Astrocyte (in vitro differentiated cells and primary cell): ENCODE results near the gene CD300LF. TPM values are rescaled to one million over a fixed set of nuclear protein-coding genes. Genes with fewer than 3 reads are reported as not detected.
A peak's percentile ranks its signal among the peaks of the same experiment; 100 is the strongest.

ENCODE experiments used
- DNase-seq: peaks from one replicate; pipeline ENCODE4 v3.0.0-alpha.2; 2010; ENCODE audit warnings: low read depth
- FAIRE-seq: peaks from 2 replicates; lab custom pipeline; 2011; peaks lifted over from hg19 to GRCh38; lab: Jason Lieb, UNC
- H2AFZ ChIP-seq: 2 replicates; pipeline ENCODE4 v1.6.0; 2012; ENCODE audit warnings: low read depth, low read length, inconsistent platforms
- H3K27ac ChIP-seq: 2 replicates; pipeline ENCODE4 v1.5.1; 2011; ENCODE audit warnings: low read depth, low read length, inconsistent platforms
- H3K27me3 ChIP-seq: 2 replicates; pipeline ENCODE4 v1.6.0; 2011; ENCODE audit warnings: low read length, inconsistent platforms; ENCODE audit not compliant: insufficient read depth
- H3K36me3 ChIP-seq: 2 replicates; pipeline ENCODE4 v1.5.1; 2011; ENCODE audit warnings: low read length, inconsistent platforms; ENCODE audit not compliant: insufficient read depth
- H3K4me1 ChIP-seq: 2 replicates; pipeline ENCODE4 v1.5.1; 2011; ENCODE audit warnings: low read length, inconsistent platforms; ENCODE audit not compliant: insufficient read depth
- H3K4me2 ChIP-seq: 2 replicates; pipeline ENCODE4 v1.6.0; 2012; ENCODE audit warnings: low read length, inconsistent platforms
- H3K4me3 ChIP-seq: 2 replicates; pipeline ENCODE4 v1.5.1; 2011; ENCODE audit warnings: low read depth, mild to moderate bottlenecking, low read length, inconsistent platforms; ENCODE audit not compliant: insufficient read depth
- H3K79me2 ChIP-seq: 2 replicates; pipeline ENCODE4 v1.6.0; 2012; ENCODE audit warnings: mild to moderate bottlenecking, low read length, inconsistent platforms; ENCODE audit not compliant: insufficient read depth
- H3K9ac ChIP-seq: 2 replicates; pipeline ENCODE4 v1.6.0; 2012; ENCODE audit warnings: mild to moderate bottlenecking, low read length, inconsistent platforms
- H3K9me3 ChIP-seq: 2 replicates; pipeline ENCODE4 v1.5.1; 2012; ENCODE audit warnings: low read depth, mild to moderate bottlenecking, low read length, inconsistent platforms; ENCODE audit not compliant: insufficient read depth
- H4K20me1 ChIP-seq: 2 replicates; pipeline ENCODE4 v1.6.0; 2012; ENCODE audit warnings: low read length, inconsistent platforms; ENCODE audit not compliant: insufficient read depth
- H3K27ac Mint-ChIP-seq: one replicate; pipeline ENCODE4 v1.8.0; 2021; ENCODE audit warnings: mild to moderate bottlenecking, mixed read lengths; ENCODE audit not compliant: unreplicated experiment
- H3K27me3 Mint-ChIP-seq: one replicate; pipeline ENCODE4 v1.8.0; 2021; ENCODE audit warnings: low read depth, mixed read lengths; ENCODE audit not compliant: unreplicated experiment
- H3K36me3 Mint-ChIP-seq: one replicate; pipeline ENCODE4 v1.8.0; 2021; ENCODE audit warnings: low read depth, mixed read lengths; ENCODE audit not compliant: unreplicated experiment
- H3K4me1 Mint-ChIP-seq: one replicate; pipeline ENCODE4 v1.8.0; 2021; ENCODE audit warnings: low read depth, mixed read lengths; ENCODE audit not compliant: unreplicated experiment
- H3K4me3 Mint-ChIP-seq: one replicate; pipeline ENCODE4 v1.8.0; 2021; ENCODE audit warnings: mild to moderate bottlenecking, moderate library complexity, mixed read lengths; ENCODE audit not compliant: unreplicated experiment
- H3K9me3 Mint-ChIP-seq: one replicate; pipeline ENCODE4 v1.8.0; 2021; ENCODE audit warnings: mild to moderate bottlenecking, mixed read lengths; ENCODE audit not compliant: unreplicated experiment
- EZH2 ChIP-seq: IDR thresholded peaks from 2 replicates; pipeline ENCODE4 v1.6.1; 2012; ENCODE audit warnings: mild to moderate bottlenecking, low read length, inconsistent platforms; ENCODE audit not compliant: insufficient read depth
- total RNA-seq: library from RNA; stranded (reverse); gene quantifications from 2 replicates; pipeline ENCODE4 v1.2.1, GENCODE V29; 2021
- TF ChIP-seq, protein P1 (sequence below): IDR thresholded peaks from 2 replicates; pipeline ENCODE4 v1.5.1; 2011; ENCODE audit warnings: low read depth, mild to moderate bottlenecking, inconsistent platforms, low read length, moderate library complexity; ENCODE audit not compliant: insufficient read depth

CD300LF gene
- total RNA-seq, 1 donor from 2014 or later: not detected

DNA sequence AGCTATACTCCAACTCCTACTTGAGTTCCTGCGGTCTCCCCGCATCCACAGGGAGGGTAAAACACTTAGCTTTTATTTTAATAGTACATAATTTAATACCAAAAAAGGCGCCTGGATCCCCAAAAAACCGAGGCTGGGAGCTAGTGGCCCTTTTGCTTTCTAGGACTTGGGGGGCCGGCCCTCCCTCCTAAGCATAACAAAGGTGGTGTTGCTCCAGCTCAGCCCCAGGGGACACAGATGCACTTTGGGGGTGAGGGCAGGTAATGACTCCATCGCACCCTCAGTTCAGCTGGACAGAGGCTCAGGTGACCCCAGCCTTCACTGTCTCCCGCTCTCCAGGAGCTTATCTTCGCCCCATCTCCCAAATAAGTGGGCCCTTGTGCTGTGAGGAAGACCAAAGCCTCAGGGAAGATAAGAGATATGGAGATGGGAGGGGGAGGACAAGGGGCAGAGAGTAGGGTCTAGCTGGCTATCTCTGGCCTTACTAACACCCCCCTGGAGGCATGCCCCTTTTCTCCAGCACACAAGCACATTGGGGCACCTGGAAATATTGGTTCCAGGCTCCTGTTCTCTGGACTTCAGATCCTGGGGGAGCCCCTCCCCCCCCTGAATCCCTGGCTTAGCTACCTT lies 32.9 kb upstream of the CD300LF start:
- Histone ChIP-seq H3K9ac (no peak overlapping the region), H3K4me1 (peaks cover 11% of the 10 kb centered on the region), H2AFZ (no peak overlapping the region), H3K36me3 (no peaks in the 10 kb centered on the region), H3K4me3 (no peak overlapping the region), H3K79me2 (peaks cover 10% of the 10 kb centered on the region), H3K9me3 (no peaks in the 10 kb centered on the region), H4K20me1 (peaks cover 12% of the 10 kb centered on the region), H3K27me3 (peaks cover 7% of the 10 kb centered on the region), H3K4me2 (no peak overlapping the region), H3K27ac (no peak overlapping the region)
- FAIRE-seq (no peak), DNase-seq (no peak)
- Mint-ChIP-seq H3K4me3 (no peak overlapping the region), H3K36me3 (no peaks in the 10 kb centered on the region), H3K27me3 (peaks cover 5% of the 10 kb centered on the region), H3K9me3 (no peaks in the 10 kb centered on the region), H3K27ac (no peak overlapping the region), H3K4me1 (peaks cover 17% of the 10 kb centered on the region)
- TF ChIP-seq, protein P1, sequence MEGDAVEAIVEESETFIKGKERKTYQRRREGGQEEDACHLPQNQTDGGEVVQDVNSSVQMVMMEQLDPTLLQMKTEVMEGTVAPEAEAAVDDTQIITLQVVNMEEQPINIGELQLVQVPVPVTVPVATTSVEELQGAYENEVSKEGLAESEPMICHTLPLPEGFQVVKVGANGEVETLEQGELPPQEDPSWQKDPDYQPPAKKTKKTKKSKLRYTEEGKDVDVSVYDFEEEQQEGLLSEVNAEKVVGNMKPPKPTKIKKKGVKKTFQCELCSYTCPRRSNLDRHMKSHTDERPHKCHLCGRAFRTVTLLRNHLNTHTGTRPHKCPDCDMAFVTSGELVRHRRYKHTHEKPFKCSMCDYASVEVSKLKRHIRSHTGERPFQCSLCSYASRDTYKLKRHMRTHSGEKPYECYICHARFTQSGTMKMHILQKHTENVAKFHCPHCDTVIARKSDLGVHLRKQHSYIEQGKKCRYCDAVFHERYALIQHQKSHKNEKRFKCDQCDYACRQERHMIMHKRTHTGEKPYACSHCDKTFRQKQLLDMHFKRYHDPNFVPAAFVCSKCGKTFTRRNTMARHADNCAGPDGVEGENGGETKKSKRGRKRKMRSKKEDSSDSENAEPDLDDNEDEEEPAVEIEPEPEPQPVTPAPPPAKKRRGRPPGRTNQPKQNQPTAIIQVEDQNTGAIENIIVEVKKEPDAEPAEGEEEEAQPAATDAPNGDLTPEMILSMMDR: no peak
- TF ChIP-seq EZH2: no peak

DNA sequence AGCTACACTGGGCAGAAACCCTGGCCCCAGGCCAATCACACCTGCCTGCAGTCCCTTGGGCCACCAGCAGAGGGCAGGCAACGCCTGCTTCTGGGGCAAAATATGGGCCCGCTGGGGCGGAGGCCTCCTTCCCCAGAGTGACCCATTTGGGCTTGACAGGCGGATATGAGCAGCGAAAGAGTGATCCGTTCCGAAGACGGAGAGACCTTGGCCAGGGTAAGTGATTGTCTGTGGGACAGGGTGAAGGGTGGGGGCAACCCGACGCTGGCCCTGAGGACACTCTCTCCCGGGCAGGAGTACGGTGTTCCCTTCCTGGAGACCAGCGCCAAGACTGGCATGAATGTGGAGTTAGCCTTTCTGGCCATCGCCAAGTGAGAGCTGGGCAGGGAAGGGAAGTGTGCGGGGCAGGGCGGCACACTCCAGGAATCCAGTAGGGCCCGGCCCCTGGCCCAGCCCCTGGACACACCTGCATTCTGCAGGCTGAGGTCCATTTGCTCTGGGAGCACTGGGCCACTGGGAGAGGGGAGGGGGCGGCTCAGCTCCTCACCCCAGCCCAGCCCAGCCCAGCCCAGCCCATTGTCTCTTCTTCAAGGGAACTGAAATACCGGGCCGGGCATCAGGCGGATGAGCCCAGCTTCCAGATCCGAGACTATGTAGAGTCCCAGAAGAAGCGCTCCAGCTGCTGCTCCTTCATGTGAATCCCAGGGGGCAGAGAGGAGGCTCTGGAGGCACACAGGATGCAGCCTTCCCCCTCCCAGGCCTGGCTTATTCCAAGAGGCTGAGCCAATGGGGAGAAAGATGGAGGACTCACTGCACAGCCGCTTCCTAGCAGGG lies 32.2 kb upstream of the CD300LF start:
- DNase-seq: no peak
- Histone ChIP-seq H4K20me1 (peaks cover 6% of the 10 kb centered on the region), H3K79me2 (peaks cover 3% of the 10 kb centered on the region), H3K27me3 (peaks cover 7% of the 10 kb centered on the region), H3K9ac (peak overlapping the region; percentile 8), H3K9me3 (no peaks in the 10 kb centered on the region), H3K36me3 (no peaks in the 10 kb centered on the region), H3K4me3 (peak overlapping the region; percentile 21), H3K4me2 (peak overlapping the region; percentile 71), H2AFZ (peak overlapping the region; percentile 72), H3K27ac (no peak overlapping the region), H3K4me1 (peaks cover 6% of the 10 kb centered on the region)
- FAIRE-seq: no peak
- H3K9me3 Mint-ChIP-seq: no peaks in the 10 kb centered on the region
- no peak overlapping the region for H3K4me3 Mint-ChIP-seq
- H3K27ac Mint-ChIP-seq: no peak overlapping the region
- H3K27me3 Mint-ChIP-seq: peaks cover 12% of the 10 kb centered on the region
- no peaks in the 10 kb centered on the region for H3K36me3 Mint-ChIP-seq
- peaks cover 15% of the 10 kb centered on the region for H3K4me1 Mint-ChIP-seq
- TF ChIP-seq EZH2: no peak
- TF ChIP-seq, protein P1: peak; percentile 97

- no peaks in the 10 kb centered on the region for H3K9me3 ChIP-seq
- no peak overlapping the region for H2AFZ ChIP-seq
- FAIRE-seq (no peak), DNase-seq (no peak)
- no peak overlapping the region for H3K27ac Mint-ChIP-seq
- no peak overlapping the region for H3K4me3 Mint-ChIP-seq
- H3K79me2 ChIP-seq: no peaks in the 10 kb centered on the region
- H3K4me2 ChIP-seq: peak overlapping the region; percentile 71
- no peaks in the 10 kb centered on the region for H3K36me3 Mint-ChIP-seq
- H3K27me3 Mint-ChIP-seq: peaks cover 12% of the 10 kb centered on the region
- peaks cover 11% of the 10 kb centered on the region for H3K4me1 Mint-ChIP-seq
- TF ChIP-seq EZH2: no peak
- TF ChIP-seq, protein P1: no peak
- peaks cover 7% of the 10 kb centered on the region for H3K27me3 ChIP-seq
- no peaks in the 10 kb centered on the region for H3K36me3 ChIP-seq
- H3K9me3 Mint-ChIP-seq: no peaks in the 10 kb centered on the region
- H3K4me1 ChIP-seq: peaks cover 3% of the 10 kb centered on the region
- H3K9ac ChIP-seq: no peak overlapping the region
- no peak overlapping the region for H3K4me3 ChIP-seq
- no peak overlapping the region for H3K27ac ChIP-seq
- peaks cover under 1% of the 10 kb centered on the region for H4K20me1 ChIP-seq
Observed at GRCh38 chr17:74744349-74744713, 31.6 kb upstream of the CD300LF start.
